Measurements from ENCODE around the gene PAIP1.
A peak's percentile ranks its signal among the peaks of the same experiment; 100 is the strongest.
"Not testable (repeated sequence)": the region's sequence is repeated elsewhere in the genome, so short reads cannot be mapped to it uniquely, and the experiment has no call there.

Gene PAIP1, protein sequence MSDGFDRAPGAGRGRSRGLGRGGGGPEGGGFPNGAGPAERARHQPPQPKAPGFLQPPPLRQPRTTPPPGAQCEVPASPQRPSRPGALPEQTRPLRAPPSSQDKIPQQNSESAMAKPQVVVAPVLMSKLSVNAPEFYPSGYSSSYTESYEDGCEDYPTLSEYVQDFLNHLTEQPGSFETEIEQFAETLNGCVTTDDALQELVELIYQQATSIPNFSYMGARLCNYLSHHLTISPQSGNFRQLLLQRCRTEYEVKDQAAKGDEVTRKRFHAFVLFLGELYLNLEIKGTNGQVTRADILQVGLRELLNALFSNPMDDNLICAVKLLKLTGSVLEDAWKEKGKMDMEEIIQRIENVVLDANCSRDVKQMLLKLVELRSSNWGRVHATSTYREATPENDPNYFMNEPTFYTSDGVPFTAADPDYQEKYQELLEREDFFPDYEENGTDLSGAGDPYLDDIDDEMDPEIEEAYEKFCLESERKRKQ

DNA sequence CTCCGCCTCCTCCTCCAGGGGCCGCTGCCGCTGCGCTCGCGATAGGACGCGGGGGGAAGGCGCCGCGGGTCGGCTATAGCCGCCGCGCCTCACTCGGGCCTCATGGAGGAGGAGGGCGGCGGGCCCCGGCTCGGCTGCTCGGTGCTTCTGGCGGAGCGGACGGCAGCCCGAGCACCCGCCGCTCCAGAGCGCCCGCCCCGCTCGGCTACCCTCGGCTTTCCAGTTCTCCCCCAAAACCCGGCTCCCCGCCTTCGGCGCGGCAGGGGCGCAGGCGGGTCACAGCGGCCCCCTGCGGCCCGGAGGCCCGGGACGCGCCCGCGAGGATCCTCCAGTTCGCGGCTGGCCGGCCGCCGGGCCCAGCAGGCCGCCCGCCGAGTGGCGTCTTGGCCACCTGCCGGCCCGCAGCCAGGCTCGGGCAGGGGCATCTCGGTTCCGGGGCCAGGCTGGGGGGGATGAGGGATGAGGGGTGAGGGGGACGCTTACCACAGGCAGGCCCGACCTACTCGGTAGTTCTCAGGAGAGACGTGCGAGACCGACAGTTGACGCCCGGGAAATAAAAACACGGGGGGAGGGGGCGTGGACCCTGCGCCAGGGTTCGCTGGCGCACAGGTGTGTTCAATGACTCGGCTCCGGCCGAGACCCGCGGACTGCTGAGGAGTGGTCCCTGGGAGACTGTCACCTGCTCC lies at the start of gene PAIP1:
Gene PAIP1, minus strand, starts transcription at position 221 of the 686 bp plus-strand sequence. CDS start 231 bp downstream, outside the sequence.
- peak; percentile 93 for DNase-seq

DNA sequence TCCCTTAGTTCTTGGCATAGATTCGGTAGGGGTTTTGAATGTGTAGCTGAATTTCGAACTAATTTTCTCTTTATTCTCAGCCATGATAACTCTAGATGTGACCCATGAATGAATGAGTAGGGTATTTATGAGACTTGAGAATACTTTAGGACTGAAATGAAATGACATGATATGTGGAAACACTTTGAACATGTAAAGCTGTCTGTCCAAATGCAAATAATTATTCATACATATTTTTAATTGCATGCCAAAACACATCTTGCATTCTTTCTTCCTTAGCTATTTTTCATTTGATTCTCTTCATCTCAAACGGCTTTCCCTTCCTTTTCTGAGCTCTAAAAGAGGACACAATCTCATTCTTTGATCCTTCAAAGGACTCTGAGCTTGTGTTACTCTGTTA lies 49.5 kb upstream of the PAIP1 start:
- no peak for DNase-seq

DNA sequence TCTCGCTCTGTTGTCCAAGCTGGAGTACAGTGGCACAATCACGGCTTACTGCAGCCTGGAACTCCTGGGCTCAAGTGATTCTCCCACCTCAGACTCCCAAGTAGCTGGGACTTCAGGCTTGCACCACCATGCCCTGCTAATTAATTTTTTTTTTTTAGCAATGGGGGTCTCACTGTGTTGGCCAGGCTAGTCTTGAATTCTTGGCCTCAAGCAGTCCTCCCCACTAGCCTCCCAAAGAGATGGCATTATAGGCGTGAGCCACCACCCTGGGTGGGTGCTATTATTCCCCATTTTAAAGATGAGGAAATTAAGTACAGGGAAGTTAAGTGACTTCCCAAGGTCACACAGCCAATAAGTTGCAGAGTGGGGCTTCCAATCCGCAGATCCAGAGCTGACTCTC lies 47.8 kb upstream of the PAIP1 start:
- no peak for DNase-seq

DNA sequence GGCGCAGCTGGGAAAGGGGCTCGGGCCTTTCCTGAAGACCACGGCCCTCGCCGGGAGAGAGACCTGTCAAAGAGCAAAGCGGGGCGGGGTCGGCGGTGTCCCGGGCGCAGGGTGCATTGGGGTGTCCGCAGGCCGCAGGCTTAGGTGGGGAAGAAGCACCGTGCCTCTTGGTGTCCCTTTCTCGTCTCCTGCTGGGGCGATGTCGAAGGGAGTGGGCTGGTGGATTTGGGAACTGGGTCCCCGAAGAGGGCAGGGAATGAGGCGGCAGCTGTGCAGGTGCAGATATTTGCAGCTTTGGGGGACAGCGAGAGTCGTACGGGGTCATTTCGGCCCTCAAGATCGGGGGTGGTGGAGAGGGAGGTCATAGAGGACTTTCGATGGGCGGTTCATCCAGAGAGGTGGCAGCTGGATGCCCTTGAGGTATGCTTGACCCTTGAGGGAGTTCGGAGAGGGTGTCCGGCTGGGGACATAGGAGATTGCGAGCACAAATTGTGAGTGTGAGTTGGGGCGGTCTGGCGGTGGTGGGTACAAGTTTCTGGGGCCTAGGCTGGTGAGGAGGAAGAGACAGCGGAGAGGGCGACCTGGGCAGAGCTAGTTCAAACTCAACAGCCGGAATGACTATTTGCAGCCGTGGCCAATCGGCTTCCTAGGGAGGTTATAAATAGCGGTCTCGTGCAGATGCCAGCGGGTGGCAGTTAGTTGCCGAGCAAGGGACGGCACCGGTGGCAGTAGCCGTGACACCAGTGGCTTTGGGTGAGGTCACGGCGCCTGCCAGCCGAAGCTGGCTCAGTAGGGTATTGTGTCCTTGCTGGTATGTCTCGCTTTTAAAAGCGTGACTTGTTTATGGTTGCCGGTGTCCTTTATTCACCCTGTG lies 46.7 kb upstream of the PAIP1 start:
- DNase-seq = peak; percentile 62

DNA sequence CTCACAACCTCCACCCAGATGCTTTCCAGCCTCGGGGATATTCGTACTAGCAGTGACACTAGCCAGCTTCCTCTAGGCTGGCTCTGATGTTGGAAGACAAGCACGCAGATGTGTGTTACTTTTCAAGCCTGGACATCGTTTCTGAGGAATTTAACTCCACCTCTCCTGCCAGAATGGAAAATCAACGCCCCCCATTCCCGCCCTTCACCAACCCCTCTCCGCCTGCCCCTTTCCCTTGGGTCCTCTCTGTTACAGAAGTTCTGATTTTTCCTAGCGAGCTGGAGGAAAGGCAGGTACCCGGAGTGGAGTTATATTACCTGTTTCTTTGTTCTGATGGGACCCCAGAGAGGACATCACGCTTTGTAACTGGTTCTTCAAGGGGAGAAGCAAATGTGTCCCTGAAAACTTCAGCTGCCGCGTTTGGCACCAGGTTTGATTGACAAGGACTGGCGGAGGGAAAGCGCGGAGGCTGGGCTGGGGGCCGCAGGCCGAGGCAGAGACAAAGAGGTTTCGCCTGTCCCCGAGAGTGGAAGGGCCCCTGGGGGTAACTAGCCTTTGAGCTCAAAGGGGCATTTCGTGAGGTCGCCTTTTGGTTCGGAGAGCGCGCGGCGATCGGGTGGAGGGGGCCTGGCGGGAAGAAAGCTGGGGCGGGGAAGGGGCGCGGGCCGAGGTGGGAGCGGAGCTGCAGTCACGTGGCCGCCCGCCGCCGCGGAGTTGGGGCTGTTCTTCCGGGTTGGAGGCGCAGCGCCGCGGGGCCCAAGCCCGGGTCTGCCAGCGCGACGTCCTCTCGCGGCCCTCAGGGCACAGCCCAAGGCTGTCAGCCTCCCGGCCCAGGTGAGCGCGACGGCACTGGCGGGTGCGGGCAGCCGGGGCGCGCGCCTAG lies 45.8 kb upstream of the PAIP1 start, which contains the start of gene NNT:
Gene NNT, plus strand, starts transcription at position 720 of the 883 bp plus-strand sequence. CDS start 6,016 bp downstream, outside the sequence.
- DNase-seq = peak; percentile 90

DNA sequence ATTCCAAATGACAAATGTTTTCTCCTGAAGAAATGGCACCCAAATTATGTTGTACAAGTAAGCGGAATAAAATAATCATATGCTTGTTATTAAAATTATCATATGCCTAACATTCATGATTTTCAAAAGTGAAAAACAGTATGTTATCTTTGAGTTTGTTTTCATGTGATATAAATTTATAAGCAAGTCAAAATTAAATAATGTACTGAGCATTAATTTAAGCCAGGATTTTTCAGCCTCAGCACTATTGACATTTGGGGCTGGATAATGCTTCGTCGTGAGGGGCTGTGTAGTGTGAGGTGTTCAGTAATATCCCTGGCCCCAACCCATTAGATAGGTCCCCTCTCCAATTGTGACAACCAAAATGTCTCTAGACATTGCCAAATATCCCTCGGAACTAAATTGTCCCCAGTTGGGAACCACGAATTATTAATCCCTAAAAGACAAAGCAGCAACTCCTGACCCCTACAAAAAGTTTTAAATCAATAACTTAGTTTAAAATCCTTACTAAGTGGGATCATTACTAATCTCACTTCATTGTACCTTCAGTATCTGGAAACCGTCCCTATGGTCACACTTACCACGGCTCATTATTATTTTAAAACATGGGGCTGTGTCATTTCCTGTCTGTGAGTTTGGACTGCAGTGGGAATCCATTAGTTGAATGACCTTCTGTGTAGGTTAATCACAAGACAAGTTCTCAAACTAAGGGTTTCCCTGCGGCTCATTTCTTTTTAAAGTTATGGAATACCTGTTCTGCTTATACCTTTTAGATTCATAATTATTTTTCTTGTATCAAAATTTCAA lies 44.8 kb upstream of the PAIP1 start:
- no peak for DNase-seq

DNA sequence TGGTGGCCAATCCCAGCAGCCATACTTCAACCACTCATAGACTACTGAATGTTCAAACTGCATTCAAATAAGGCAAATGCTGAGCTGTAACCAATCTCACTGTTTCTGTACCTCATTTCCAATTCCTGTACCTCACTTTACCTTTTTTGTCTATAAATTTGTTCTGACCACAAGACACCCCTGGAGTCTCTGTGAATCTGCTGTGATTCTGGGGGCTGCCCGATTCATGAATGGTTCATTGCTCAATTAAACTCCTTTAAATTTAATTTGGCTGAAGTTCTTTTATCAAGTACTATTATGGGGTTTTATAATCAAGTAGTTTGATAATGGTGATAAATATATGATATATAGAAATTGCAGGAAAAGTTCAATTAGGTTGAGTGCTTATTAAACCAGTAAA lies 42.0 kb upstream of the PAIP1 start:
- DNase-seq = not testable (repeated sequence)

DNA sequence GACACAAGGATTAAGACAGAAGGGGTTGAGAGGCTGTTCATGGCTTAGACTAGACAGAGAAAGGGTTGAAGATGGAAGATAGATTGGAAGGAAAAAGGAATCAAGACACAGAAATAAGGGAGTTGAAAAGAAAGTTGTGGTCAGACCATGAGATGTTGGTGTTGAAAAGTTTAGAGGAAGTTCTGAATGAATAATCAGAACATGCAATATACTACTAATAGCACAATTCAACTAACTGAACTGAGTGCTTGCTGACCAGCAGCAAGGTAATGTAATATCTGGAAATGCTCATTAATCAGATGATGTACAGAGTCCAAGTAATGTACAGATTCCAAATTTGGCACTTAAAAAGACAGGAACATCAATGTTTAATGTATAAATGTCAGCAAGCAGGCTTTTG lies 35.5 kb upstream of the PAIP1 start:
- DNase-seq = no peak

DNA sequence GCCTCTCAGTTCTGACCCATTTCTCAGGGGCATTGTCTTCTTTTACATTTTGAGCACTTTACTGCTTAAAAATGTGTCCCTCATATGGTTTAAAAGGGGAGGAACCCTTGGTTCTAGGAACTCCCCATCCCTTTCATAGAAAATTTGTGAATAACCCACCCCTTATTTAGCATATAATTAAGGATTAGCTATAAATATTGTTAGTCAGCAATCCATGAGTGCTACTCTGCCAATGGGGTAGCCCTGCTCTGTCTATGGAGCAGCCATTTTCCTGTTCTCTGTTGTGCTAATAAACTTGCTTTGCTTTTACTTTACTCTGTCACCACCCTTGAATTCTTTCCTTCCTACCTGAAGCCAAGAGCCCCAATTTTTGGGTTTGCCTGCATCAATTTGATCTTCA lies 33.8 kb upstream of the PAIP1 start:
- DNase-seq = no peak

DNA sequence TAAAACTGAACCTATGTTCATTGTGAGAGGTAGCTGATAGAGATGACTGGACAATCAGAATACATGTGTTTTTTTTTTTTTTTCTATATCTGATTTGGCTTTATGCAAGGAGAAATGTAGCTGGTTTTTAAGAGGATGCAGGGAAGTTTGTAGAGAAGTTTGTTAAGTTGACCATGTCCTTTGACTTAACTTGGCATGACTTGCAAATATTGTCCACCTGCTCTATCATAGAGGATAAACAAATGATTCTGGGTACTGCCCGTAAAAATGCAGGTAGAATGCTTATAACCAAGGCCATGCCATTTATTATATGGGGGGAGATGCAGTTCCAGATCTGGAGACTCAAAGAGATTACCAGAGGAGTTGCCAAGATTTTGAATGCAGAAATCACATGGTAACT lies 32.4 kb upstream of the PAIP1 start:
- DNase-seq = no peak

DNA sequence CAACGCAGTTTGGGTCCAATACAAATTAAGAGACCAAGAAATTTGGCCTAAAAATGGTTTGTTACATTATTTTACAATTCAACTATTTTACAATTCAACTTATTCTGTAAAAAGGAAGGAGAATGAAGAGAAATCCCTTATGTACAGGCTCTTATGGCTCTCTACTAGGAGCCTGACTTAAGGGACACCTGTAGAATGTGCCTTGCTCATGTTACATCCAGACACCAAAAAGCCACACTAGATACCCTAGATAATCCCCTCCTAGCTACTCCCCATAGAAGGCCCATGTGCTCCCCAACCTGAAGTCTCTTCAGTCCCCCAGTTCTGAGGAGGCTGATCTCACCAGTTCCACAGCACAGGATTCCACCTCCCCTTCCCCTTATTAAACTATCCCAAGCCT lies 32.0 kb upstream of the PAIP1 start:
- DNase-seq = no peak

DNA sequence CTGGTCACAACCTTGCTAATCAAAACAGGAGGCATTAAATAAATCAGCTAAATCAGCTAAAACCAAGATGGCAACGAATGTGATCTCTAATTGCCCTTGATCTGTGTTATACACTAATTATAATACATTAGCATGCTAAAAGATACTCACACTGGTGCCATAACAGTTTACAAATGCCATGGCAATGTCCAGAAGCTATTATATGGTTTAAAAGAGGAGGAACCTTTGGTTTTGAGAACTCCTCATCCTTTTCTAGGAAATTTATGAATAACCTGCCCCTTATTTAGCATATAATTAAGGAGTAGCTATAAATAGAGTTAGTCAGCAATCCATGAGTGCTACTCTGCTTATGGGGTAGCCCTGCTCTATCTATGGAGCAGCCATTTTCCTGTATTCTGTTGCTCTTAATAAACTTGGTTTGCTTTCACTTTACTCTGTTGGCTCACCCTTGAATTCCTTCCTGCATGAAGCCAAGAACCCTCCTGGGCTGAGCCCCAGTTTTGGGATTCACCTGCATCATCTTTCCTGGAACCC lies 27.4 kb upstream of the PAIP1 start:
- no peak for DNase-seq

DNA sequence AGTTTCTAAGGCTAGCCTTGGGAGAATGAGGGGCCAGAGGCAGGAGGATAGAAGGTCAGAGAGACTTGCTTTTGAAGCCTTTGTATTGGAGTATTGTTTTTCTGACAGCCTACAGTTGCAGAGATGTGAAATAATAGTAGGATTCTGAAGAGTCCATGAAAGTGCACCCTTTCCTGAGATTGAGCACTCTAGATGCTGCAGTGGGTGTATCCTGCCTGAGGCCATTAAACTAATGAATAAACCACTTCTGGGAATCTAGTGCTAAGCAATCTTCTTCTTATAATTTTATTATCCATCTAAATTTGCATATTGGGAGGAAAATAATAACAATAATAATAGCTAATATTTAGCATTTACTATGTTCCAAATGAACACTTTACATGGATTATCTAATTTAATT lies 26.8 kb upstream of the PAIP1 start:
- no peak for DNase-seq

DNA sequence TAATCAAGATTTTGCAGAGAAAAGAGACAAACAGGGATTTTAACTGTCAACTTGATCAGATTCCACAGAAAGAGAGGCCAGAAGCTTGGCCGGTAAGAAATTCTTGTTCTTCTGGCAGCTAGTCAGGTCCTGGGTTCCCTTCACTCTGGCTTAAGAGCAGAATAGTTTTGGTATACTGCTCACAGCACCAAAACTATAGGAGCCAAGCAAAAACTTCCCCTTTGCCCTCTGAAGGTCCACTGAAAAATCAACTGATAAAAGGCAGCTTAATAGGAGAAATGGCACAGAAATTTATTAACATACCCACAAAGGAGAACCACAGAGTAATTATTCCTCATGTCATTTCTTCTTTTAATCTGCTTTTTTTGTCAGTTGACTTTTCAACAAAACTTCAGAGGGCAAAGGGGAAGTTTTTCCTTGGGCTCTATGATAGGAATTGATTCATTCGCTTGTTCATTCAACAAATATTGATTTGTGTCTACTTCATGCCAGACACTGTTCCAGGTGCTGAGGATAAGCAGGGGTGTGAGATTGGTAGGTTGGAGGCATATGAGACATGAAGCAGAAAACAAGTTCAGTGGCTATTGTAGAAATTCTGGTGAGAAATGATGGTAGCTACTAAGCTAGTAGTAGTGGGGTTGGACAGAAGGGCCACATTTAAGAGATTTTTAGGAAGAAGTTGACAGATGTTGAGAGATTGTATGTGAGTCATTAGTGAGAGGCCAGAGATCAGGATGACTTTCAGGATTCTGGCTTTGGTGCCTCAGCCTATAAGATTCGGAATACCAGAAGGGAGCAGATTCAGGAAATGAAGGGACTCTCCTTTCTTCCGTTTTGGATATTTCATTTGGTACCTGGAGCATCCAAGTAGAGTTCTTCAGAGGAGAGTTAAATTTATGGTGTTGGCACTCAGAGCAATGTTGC lies 25.5 kb upstream of the PAIP1 start:
- DNase-seq = no peak

DNA sequence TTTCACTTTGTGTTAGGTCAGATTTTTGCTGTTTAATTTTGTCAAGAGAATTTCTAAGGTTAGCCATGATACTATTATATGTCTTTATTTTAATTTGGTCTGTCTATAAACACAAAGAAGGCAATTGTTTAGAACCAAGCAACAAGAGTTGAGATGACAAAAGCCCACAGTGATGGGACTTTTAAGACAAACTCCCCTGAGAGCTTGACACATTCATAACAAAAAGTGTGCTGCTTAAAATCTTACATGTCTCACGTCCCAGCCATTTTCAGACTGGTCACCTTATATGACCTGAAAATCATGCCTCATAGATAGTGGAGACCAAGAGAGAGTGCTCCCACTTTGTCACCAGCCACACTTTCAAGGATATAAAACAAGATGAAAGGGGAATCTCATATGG lies 24.5 kb upstream of the PAIP1 start:
- no peak for DNase-seq

DNA sequence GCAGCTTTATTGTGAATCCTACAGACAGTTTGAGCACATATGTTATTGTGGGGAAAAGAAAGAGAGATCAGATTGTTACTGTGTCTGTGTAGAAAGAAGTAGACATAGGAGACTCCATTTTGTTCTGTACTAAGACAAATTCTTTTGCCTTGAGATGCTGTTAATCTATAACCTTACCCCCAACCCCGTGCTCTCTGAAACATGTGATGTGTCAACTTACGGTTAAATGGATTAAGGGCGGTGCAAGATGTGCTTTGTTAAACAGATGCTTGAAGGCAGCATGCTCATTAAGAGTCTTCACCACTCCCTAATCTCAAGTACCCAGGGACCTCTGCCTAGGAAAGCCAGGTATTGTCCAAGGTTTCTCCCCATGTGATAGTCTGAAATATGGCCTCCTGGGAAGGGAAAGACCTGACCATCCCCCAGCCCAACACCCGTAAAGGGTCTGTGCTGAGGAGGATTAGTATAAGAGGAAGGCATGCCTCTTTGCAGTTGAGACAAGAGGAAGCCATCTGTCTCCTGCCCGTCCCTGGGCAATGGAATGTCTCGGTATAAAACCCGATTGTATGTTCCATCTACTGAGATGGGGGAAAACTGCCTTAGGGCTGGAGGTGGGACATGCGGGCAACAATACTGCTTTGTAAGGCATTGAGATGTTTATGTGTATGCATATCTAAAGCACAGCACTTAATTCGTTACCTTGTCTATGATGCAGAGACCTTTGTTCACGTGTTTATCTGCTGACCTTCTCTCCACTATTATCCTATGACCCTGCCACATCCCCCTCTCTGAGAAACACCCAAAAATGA lies 23.7 kb upstream of the PAIP1 start:
- DNase-seq = not testable (repeated sequence)

DNA sequence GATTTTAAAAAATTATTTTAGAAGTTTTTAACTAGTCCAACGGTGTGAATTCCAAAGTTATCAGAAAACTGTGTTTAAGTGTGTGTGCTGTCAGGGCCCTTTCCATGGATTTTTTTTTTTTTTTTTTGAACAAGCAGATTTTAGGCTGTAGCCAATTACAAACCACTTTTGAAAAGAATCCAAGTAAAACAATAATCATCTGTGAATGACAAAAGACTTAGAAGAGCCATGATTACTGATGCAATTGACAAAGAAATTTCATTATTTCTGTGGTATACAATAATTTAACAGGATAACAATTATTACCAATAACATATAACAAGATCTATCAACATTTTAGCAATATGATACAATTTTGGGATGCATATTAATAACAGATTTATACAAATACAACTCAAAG lies 16.2 kb upstream of the PAIP1 start:
- DNase-seq = no peak

DNA sequence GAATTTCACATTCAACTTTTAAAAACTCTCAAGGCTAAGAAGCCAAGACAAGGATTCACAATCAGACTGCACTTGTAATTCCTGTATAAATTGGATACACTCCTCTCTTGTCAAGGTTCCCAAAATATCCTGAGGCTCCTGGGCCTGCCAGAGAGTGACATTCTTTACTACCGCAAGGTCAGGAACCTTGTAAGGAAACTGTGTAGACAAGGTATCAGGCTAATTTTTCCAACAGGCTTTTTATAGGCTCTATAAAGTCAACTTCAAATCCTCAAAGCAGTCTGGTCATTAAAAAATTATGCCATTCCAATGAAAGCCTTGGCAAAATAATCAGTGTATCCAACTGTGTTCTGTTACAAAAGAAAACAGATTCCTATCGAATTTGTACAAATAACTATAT lies 15.5 kb upstream of the PAIP1 start:
- no peak for DNase-seq

DNA sequence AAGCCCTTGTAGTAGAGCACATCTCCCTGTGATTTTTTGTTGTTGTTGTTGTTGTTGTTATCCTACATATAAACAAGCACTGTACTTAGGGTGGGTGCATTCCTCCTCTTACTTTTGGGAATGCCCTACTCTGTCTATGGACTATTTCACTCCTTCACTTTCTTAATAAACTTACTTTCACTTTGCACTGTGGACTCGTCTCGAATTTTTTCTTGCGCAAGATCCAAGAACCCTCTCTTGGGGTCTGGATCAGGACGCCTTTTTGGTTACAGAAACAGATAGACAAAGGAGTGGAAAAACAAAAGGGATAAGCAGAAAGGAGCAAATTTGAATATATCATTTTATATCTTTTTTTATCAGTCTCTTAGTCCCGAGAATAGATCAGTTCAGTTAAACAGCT lies 14.4 kb upstream of the PAIP1 start:
- no peak for DNase-seq
